Esophagus muscularis mucosa (tissue), 4 donors: ENCODE data around the gene TRPM6.

Experiments used
- CTCF ChIP-seq, 3 experiments: fragments of 200-600 bp in 2 of 3; fragments of 450-650 bp in 1 of 3; sonication (generic) in 2 of 3; IDR thresholded peaks; one replicate each; pipeline ENCODE4 v1.5.1; 2017 to 2019; ENCODE audit warnings: antibody characterized with exemption in 3 of 3, mild to moderate bottlenecking in 2 of 3, moderate library complexity in 1 of 3
- EP300 ChIP-seq: sonication (generic); formaldehyde crosslinking; IDR thresholded peaks from one replicate; pipeline ENCODE4 v1.6.1; 2017; ENCODE audit warnings: antibody characterized with exemption
- POLR2A ChIP-seq: fragments of 450-650 bp; IDR thresholded peaks from one replicate; pipeline ENCODE4 v1.6.1; 2017; ENCODE audit warnings: antibody characterized with exemption, moderate library complexity, mild to moderate bottlenecking, low read depth
- POLR2AphosphoS5 ChIP-seq, 2 donors: sonication (generic); formaldehyde crosslinking; IDR thresholded peaks; one replicate each; pipeline ENCODE4 v1.6.1; 2017; ENCODE audit warnings: antibody characterized with exemption in 2 of 2

GRCh38 chr9:74674077-74674476 lies 213.6 kb downstream of the TRPM6 start:
- TF ChIP-seq CTCF (IDR thresholded peaks at IDR 0.05) (no peak), EP300 (no peak), POLR2A (no peak), POLR2AphosphoS5 (IDR thresholded peaks at IDR 0.05) (no peak)
